Lower leg skin (tissue), 3 donors: ENCODE results near the gene C2CD4A.

ENCODE experiments used
- POLR2A ChIP-seq, 2 donors: fragments of 450-650 bp; IDR thresholded peaks; one replicate each; pipeline ENCODE4 v1.6.1; 2016 to 2017; ENCODE audit warnings: antibody characterized with exemption in 2 of 2, mild to moderate bottlenecking in 1 of 2, moderate library complexity in 1 of 2
- TF ChIP-seq, protein P1 (sequence below), 3 donors: fragments of 450-650 bp; IDR thresholded peaks; one replicate each; pipeline ENCODE4 v1.5.1; 2016; ENCODE audit warnings: antibody characterized with exemption in 3 of 3, mild to moderate bottlenecking in 3 of 3, moderate library complexity in 2 of 3

GRCh38 chr15:62054979-62055378 is 11.8 kb upstream of the C2CD4A start:
- TF ChIP-seq, protein P1, sequence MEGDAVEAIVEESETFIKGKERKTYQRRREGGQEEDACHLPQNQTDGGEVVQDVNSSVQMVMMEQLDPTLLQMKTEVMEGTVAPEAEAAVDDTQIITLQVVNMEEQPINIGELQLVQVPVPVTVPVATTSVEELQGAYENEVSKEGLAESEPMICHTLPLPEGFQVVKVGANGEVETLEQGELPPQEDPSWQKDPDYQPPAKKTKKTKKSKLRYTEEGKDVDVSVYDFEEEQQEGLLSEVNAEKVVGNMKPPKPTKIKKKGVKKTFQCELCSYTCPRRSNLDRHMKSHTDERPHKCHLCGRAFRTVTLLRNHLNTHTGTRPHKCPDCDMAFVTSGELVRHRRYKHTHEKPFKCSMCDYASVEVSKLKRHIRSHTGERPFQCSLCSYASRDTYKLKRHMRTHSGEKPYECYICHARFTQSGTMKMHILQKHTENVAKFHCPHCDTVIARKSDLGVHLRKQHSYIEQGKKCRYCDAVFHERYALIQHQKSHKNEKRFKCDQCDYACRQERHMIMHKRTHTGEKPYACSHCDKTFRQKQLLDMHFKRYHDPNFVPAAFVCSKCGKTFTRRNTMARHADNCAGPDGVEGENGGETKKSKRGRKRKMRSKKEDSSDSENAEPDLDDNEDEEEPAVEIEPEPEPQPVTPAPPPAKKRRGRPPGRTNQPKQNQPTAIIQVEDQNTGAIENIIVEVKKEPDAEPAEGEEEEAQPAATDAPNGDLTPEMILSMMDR (IDR thresholded peaks at IDR 0.05): no peak
- TF ChIP-seq POLR2A (IDR thresholded peaks at IDR 0.05): no peak
